HG03469 (cell line): ENCODE results near the gene CYSRT1.

Experiments used
- ATAC-seq: cut with Tn5 transposase; IDR thresholded peaks from one replicate; pipeline ENCODE4 v1.9.1; 2021; ENCODE audit warnings: mild to moderate bottlenecking, moderate library complexity, moderate number of reproducible peaks; ENCODE audit not compliant: unreplicated experiment

CYSRT1 gene

GRCh38 chr9:137224830-137225694 is at the start of gene CYSRT1:
Gene CYSRT1 (plus strand): TSS chr9:137225174. CDS start chr9:137225622, 448 bp downstream.
- no peak for ATAC-seq

GRCh38 chr9:137175345-137175961 is 49.5 kb upstream of the CYSRT1 start:
- no peak for ATAC-seq

- ATAC-seq, result no peak
Observed at GRCh38 chr9:137176302-137177182, 48.4 kb upstream of the CYSRT1 start.

- ATAC-seq, result no peak
Observed at GRCh38 chr9:137178201-137178938, 46.6 kb upstream of the CYSRT1 start.

GRCh38 chr9:137178939-137179630 is 45.9 kb upstream of the CYSRT1 start:
- no peak for ATAC-seq

GRCh38 chr9:137179761-137180160 is 45.2 kb upstream of the CYSRT1 start:
- no peak for ATAC-seq

- ATAC-seq, result no peak
Observed at GRCh38 chr9:137180491-137180890, 44.5 kb upstream of the CYSRT1 start.

GRCh38 chr9:137181680-137182079 is 43.3 kb upstream of the CYSRT1 start:
- no peak for ATAC-seq

- no peak for ATAC-seq
Observed at GRCh38 chr9:137182836-137183235, 42.1 kb upstream of the CYSRT1 start.

- ATAC-seq, result no peak
Observed at GRCh38 chr9:137183980-137184595, 40.9 kb upstream of the CYSRT1 start.

- no peak for ATAC-seq
Observed at GRCh38 chr9:137184881-137185660, 39.9 kb upstream of the CYSRT1 start.

- ATAC-seq, result no peak
Observed at GRCh38 chr9:137185921-137186320, 39.1 kb upstream of the CYSRT1 start.

GRCh38 chr9:137186385-137186784 is 38.6 kb upstream of the CYSRT1 start:
- no peak for ATAC-seq

- ATAC-seq, result no peak
Observed at GRCh38 chr9:137187386-137187785, 37.6 kb upstream of the CYSRT1 start.

GRCh38 chr9:137188086-137188489 is 36.9 kb upstream of the CYSRT1 start:
- no peak for ATAC-seq

GRCh38 chr9:137188490-137189296 is 36.3 kb upstream of the CYSRT1 start, which contains the start of the genes ANAPC2 and SSNA1:
Gene ANAPC2 (minus strand): TSS chr9:137188560. CDS start chr9:137188532, 28 bp downstream.
Gene SSNA1 (plus strand): TSS chr9:137188676. CDS start chr9:137188727, 51 bp downstream.
- ATAC-seq, result peak; percentile 59
